Measurements from ENCODE around the gene JPH2.

Gene JPH2

GRCh38 chr20:44186674-44187053 is 324 bp downstream of the JPH2 start:
- no peak for DNase-seq

DNA sequence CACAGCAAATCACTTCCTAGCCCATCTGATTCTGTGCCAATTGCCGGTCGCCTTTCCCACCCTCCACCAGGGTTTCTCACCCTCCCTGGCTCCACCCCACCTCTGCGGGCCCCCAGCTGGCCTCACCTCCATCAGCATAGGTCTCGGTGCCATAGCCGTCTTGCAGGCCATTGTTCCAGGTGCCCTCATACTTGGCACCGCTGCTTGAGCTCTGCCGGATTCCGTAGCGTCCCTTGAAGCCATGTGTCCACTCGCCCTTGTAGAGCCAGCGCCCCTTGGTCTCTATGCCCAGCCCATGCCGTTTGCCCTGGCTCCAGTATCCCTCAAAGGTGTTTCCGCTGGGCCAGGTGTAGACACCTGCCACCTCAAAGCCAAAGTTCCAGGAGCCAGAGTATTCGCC is 787 bp downstream of the JPH2 start:
- DNase-seq: no peak

DNA sequence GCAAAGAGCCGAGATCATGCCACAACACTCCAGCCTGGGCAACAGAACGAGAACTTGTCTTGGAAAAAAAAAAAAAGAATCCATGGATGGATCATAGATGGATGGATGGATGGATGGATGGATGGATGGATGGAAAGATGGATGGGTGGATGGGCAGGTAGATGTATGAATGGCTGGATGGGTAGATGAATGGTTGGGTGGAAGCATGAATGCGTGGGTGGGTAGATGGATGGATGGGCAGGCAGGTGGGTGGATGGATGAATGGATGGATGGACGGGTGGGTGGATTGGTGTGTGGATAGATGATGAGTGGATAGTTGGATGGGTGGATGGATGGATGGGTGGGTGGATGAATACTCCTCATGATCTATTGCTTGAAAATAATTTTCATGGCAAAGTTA is 1.4 kb downstream of the JPH2 start:
- no peak for DNase-seq

DNA sequence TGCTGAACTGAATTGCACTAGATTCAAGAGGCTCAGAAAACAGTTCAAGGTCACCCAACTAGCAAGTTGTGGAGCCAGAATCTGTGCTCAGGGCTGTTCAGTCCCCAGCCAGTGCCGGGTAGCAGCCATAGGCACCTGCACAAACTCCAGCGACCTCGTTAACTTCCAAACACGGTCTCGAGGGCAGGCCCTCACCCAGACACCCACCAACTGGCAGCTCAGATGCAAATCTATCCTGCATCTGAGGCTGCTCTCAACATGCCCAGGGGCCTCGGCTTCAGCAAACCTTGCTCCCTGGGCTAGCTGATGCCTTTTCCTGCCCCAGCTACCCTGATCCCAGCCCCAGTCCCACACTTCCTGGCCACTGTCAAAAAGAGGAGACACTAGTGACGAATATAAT is 3.7 kb downstream of the JPH2 start:
- DNase-seq: no peak

GRCh38 chr20:44182863-44183262 is 4.1 kb downstream of the JPH2 start:
- no peak for DNase-seq

- no peak for DNase-seq
Observed at GRCh38 chr20:44182135-44182765, 4.7 kb downstream of the JPH2 start.

DNA sequence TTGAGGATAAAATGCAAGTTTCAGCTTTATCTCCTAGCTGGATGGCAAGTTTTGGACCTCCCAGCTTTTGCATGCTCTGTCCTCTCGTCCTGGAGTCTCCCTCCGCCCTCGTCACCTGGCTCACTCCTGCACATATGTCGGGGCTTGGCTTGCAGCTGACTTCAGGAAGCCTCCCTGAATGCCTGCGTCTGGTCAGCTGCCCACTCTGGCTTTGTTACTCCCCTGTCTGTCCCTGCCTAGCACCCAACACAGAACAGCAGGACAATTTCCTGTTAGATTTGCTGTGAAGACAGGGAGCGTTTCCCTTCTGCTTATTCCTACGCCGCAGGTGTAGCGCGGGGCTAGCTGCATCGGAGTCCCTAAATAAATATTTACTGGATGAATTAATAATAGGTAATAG is 5.4 kb downstream of the JPH2 start:
- DNase-seq: no peak

GRCh38 chr20:44180814-44181213 is 6.2 kb downstream of the JPH2 start:
- no peak for DNase-seq

- DNase-seq: no peak
Observed at GRCh38 chr20:44176833-44177534, 10.0 kb downstream of the JPH2 start.

- no peak for DNase-seq
Observed at GRCh38 chr20:44174996-44175765, 11.8 kb downstream of the JPH2 start.

DNA sequence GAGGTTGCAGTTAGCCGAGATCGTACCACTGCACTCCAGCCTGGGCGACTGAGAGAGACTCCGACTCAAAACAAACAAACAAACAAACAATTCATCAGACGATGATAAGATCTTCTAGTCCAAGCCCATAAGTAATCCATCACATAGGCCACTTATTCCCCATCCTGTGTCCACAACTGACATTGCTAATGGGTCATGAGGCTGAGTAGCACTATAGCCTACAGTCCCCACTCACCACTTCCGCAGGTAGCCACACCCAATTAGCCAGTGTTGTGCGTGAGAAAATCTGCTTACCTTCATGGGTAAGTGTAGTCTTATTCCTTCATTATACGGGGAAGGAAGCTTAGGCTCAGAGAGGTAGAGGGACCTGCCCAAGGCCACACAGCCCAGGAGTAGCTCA is 13.1 kb downstream of the JPH2 start:
- no peak for DNase-seq

GRCh38 chr20:44173116-44173515 is 13.9 kb downstream of the JPH2 start:
- no peak for DNase-seq

DNA sequence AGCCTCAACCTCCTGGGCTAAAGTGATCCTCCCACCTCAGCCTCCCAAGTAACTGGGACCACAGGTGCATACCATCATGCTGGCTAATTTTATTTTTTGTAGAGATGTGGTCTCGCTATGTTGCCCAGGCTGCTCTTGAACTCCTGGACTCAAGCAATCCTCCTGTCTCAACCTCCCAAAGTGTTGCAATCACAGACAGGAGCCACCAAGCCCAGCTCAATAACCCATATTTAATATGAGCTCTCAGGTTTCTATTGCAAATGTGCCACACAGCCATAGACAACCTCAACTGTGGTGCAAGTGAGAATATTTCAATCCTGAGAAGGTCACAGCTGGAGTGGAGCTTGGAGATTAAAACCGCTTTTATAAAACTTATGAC is 14.4 kb downstream of the JPH2 start:
- DNase-seq: no peak

- DNase-seq: no peak
Observed at GRCh38 chr20:44171775-44172571, 15.0 kb downstream of the JPH2 start.

DNA sequence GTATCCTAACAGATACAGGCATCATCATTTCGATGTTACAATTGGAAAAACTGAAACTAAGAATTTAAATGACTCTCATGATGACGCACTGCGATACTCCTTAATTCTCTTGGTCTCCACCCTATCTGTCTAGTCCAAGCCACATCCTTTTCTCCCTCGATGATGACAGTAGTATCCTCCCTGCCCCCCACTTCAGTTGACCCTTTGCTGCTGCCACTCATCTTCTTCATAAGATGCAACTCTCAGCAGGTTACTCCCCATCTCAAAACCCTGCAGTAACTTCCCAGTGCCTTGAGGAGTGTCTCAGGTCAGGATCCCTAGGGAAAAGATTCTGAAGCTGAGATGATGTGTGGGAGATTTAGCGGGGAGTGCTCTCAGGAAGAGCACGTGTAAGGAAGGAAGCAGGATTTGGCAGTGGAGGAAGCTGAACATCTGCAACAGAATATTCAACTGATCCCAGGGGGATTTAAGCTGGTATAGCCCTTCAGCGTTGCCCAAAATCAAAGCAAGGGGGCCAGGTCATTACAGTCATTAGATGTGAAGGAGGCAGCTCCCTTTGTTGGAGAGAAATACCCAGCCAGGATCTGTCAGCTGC is 16.1 kb downstream of the JPH2 start:
- DNase-seq: no peak

DNA sequence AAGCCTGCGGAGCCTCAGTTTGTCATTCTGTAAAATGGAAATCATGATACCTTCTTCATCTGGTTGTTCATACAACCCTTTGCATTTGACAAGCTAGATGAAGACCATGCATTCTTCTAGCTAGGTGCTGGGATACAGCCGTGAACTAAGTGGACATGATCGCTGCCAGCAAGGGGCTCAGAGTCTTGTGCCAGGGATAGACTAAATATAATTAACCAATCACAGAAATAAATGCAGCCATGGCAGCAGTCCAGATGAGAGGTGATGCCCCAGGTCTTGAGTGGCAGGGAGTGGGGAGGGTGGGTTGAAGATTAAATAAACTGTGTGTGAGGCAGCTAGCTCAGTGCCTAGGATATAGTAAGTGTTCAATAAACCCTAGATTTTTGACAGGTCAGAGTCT is 19.3 kb downstream of the JPH2 start:
- DNase-seq: no peak

- no peak for DNase-seq
Observed at GRCh38 chr20:44166477-44166876, 20.5 kb downstream of the JPH2 start.

GRCh38 chr20:44166008-44166407 is 21.0 kb downstream of the JPH2 start:
- no peak for DNase-seq

DNA sequence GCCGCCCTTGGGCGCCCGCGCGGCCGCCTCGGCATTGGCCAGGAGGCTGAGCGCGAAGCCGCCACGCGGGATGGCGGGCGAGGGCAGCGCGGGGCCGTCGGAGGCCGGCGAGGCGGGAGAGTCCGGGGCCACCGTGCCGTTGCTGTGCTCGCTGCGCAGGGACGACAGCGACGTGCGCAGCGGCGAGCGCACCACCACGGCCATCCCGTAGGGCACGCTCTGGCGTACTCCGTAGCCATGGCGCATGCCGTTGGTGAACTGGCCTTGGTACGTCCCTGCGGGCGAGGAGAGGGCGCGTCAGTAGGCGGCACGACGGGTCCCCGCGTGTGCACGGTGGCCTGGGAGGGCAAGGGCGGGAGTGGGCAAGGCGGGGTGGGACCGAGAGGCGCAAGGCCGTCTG is 26.9 kb downstream of the JPH2 start:
- no peak for DNase-seq

DNA sequence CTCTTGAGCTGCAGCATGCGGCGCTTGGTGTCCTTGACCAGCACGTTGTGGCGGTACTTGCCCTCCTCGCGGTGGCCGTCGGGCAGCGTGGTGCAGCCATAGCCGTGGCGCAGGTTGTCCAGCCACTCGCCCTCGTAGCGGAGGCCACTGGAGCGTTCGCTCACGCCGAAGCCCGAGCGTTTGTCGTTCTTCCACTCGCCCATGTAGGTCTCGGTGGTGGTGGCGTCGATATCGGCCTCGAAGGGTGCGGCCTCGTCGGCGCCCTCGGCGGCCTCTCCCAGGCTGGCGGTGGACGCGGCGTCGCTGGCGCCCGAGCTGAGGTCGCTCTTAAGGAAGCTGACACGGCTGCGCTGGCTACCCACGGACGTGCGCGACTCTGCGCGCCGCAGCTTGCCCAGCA is 27.3 kb downstream of the JPH2 start:
- no peak for DNase-seq

GRCh38 chr20:44159125-44159524 is 27.9 kb downstream of the JPH2 start:
- DNase-seq: no peak

DNA sequence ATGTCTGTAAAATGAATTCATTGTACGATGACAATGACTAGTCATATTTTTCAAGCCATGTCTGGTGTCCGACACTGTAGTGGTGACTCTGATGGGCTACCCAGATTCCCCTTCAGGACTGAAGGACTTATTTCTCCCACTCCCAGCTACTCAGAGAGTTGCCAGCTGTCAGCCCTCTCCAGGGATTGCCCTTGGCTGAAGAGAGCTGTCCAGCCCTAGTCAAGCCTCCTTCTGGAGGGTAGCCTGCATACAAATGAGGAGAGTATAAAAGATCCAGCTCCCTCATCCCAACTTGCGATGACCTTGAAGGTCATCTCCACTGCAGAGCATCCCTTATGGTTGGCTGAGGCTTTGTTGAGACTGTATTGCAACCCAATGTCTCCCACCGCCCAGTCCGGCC is 29.9 kb downstream of the JPH2 start:
- no peak for DNase-seq

DNA sequence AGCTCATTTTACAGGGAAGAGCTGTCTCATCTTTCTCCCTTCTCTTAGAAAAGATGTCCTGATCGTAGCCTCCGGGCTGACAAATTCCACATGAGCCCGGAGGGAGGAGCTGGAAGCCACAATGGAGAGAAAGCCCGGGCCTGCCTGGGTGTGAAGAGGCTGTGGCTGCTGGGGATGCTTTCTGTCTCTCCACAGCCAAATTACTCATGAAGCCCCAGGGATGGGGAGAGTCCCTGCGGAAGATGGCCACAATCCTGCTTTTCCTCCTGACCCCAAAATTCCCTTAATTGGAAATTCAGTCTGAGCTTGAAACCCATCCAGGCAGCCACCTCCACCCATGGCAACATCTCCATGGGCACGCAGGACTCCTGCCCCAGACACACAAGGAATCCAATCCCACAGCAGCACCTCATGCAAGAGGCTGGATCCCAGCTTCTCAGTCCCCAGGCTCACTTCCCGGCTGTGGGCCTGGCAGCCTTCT is 32.4 kb downstream of the JPH2 start:
- DNase-seq: no peak

Measured in MV-4-11 (cell line).